COLO668 (cell line): Measurements from ENCODE around the gene ZNF618.
"Not testable (repeated sequence)": the region's sequence is repeated elsewhere in the genome, so short reads cannot be mapped to it uniquely, and the experiment has no call there.

Source experiments
- DNase-seq: peaks from one replicate; lab custom pipeline; 2025; ENCODE audit not compliant: unreplicated experiment; lab: John Stamatoyannopoulos, UW

Gene ZNF618

DNA sequence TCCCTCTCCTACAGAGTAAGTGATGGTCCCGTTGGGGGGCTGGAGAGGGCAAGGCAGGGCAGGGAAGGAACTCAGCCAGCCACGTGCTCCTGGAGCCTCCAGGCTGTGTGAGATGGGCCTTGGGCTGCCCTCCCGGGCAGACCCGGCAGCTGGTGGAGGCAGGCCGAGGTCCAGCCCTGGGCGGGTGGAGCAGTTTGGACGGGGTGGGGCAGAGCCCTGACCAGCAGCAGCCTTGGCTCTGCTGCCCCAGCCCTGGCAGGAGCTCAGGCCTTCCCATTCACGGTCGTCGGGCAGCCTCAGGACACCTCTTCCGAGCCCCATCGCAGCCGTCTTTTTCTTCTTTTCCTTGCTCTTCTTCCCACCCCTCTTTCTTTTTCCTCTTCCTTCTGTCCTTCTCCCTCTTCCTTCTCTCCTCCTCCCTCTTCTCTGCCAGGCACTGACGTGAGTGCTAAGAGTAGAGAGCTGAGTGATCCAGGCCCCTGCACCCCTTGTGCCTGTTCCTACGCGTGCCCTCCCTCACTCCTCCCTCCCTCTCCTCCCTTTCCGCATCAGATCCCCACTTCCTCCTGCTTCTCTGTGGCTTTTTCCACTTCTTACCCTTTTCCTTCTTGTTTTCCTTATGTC is 159.2 kb downstream of the ZNF618 start:
- DNase-seq: no peak

DNA sequence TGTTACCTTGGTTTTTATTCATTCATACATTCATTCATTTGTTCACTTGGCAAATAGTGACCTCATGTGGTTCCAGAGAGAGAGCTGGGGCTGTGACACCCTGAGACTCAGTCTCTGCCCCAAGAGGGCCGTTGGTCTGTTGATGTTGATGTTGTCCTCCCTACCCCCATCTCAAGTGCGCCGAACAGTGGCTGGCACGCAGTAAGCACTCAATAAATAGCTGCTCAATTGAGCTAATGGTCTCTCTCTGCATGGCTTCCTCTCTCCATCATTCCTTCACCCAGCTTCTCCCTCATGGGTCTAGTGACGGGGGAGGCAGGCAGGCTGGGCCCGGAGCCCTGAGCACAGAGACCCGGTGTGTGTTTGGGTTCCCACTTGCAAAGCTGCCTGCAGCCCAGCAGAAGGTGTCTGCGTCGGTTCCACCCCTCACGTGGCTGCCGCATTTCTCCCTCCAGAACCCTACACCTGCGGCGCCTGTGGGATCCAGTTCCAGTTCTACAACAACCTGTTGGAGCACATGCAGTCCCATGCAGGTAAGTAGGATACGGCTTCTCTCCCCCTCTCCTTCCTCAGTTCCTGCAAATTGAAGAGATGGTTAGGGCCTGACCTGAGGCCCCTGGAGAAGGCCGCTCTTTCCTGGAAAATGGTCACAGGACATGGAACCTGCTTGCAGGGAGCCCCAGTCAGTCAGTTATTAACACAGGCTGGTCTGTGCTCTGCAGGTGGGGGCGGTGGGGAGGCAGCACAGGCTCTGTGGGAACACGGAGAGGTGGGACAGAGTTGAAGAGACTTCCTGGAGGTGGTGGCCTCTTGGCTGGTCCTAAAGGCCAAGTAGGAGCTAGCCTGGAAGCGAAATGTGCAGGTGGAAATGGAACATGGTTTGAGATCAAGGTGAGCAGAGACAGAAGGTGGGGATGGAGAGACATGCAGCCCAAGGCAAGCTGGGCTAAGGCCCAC is 160.0 kb downstream of the ZNF618 start:
- DNase-seq: no peak

DNA sequence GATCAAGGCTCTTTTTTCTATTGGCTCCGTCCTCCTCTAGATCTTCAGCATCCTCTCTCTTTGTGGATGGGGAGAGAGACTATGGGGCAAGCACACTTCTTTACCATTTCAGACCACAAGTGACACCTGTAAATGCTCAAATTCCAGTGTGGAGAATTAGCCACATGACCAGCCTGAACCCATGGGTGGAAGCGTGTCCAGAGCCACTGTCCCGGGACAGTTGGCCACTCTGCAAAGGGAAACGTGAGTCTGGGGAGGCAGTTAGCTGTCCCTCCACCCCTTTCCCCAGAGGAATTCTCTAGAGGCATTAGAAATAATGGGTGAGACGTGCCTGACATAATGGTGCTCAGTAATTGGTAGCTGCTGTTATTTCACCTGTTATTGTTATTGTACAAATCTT is 161.1 kb downstream of the ZNF618 start:
- no peak for DNase-seq

DNA sequence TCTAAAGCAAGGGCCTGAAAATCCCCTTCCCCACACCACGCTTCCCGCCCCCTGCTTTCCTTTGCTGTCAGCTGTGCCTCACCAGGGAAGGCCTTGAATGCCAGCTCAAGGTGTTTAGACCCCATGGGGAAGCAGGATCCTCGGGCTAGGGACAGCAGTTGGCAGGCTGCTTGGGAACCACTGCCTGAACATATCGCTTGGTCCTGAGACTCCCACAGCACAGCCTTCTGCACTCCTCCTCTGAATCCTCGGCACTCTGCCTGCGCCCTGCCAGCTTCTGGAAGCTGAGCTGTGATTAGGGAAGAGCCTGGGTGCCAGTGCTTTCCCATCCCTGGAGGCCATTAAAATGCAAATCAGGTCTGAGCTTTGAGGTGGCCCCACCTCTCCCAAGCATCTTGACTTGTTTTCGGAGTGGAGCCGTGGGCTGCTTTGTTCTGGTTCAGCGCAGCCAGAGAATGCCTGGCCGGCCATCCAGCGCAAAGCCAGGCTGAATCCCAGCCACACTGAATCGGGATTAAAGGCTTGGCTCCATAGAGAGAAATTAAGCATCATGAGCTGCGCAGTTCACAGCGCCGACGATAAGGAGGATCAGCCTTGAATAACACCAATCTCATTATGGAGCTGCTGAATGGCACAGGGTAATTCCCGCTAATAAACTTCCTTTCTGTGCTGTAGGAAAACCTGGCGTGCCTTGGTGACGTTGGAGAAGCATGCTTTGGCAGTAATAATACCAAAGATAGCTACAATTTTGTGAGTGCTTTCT is 162.0 kb downstream of the ZNF618 start:
- DNase-seq: no peak

DNA sequence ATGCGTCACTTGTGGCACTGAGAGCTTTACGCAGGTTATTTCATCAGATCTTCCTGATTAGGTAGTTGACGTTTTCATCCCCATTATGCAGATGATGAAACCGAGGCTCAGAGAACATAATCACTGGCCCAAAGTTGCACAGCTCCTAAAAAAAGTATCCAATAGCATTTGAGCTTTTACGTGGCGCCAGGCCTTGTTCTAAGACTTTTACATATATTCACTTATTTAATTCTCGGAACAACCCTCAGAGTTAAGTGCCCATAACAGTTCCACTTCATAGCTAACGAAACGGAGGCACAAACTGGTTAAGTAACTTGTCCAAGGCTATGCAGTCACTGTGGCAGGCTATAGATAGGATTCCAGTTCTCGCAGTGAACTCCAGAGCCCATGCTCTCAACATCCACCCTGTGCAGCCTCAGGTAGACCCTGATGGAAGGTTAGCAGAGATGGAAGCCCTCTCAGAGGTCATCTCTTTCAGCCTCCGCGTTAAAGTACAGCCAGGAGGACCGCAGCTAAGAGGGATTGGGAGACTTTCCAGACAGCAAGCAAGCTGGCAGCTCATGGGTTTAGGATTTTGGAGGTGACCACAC is 162.7 kb downstream of the ZNF618 start:
- no peak for DNase-seq

DNA sequence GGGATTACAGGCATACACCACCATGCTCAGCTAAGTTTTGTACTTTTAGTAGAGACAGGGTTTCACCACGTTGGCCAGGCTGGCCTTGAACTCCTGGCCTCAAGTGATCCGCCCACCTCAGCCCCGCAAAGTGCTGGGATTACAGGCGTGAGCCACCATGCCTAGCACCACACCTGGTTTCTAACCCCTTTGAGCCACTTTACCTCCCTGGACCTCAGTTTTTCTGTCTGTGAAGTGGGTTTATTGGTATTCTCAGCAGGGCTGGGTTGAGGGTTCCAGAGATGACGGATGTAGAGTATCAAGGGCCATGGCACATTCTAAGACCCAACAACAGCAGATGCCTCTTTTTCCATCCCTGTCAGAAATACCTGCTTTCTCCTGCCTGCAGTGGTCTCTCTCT is 163.4 kb downstream of the ZNF618 start:
- no peak for DNase-seq

DNA sequence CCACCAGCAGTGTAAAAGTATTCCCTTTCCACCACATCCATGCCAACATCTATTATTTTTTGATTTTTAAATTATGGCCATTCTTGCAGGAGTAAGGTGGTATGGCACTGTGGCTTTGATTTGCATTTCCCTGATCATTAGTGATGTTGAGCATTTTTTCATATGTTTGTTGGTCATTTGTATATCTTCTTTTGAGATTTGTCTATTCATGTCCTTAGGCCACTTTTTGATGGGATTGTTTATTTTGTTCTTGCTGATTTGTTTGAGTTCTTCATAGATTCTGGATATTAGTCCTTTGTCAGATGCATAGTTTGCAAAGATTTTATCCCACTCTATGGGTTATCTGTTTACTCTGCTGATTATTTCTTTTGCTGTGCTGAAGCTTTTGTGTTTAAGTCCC is 167.6 kb downstream of the ZNF618 start:
- DNase-seq: not testable (repeated sequence)

DNA sequence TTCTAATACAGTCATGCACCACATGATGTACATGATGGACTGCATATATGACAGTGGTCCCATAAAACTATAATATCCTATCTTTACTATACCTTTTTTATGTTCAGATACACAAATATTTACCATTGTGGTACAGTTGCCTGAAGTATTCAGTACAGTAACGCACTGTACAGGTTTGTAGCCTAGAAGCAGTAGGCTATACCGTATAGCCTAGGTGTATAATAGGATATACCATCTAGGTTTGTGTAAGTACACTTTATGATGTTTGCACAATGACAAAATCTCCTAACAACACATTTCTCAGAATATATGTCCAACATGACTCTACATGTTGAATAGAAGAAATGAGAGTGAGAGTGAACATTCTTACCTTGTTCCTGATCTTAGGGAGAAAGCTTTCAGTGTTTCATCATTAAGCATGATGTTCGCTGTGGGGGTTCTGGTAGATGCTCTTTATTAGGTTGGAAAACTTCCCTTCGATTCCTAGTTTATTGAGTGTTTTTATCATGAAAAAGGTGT is 170.2 kb downstream of the ZNF618 start:
- no peak for DNase-seq

DNA sequence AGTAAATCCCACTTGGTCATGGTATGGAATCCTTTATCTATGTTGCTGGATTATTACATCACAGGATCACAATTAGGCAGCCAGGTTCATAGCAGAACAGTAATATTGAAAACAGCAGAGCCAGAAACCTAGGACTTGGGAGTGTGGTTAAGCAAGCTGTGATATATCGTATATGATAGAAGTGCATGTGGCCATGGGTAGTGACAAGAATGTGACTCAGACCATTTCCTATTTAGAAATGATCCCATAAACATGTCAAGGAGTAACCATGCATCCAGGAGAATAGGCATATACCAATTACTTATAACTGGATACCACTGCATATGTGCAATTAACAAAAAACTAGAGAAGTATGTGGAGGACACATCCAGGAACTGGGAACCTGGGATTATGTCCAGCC is 170.8 kb downstream of the ZNF618 start:
- DNase-seq: no peak

DNA sequence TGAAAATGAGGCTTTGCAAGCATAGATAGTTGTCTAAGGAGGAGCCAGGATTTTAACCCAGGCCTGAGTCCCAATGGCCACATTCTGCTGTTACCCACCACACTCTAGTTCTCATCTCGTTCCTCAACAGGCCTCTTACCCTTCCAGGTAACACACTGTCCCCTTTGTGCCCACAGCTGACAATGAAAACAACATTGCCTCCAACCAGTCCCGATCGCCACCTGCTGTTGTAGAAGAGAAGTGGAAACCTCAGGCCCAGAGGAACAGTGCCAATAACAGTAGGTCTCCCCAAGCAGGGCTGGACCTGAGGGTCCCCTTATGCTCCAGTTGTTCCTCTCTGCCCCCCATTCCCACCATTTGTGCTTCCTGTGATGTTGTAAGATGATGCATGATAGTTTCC is 171.6 kb downstream of the ZNF618 start:
- peak; percentile 5 for DNase-seq

DNA sequence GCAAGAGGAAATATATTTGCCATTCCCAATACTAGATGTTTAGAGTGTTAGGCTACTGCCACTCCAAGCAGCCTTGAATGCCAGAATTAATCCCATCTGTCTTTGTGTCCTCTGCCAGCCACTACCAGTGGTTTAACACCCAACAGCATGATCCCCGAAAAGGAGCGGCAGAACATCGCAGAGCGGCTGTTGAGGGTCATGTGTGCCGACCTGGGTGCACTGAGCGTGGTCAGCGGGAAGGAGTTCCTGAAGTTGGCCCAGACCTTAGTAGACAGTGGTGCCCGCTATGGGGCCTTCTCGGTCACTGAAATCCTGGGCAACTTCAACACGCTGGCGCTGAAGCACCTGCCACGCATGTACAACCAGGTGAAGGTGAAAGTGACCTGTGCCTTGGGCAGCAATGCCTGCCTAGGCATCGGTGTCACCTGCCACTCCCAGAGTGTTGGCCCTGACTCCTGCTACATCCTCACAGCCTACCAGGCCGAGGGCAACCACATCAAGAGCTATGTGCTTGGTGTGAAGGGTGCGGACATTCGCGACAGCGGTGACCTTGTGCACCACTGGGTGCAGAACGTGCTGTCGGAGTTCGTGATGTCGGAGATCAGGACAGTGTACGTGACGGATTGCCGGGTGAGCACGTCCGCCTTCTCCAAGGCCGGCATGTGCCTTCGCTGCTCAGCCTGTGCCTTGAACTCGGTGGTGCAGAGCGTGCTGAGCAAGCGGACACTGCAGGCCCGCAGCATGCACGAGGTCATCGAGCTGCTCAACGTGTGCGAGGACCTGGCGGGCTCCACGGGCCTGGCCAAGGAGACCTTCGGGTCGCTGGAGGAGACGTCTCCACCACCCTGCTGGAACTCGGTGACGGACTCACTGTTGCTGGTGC is 172.7 kb downstream of the ZNF618 start:
- no peak for DNase-seq

DNA sequence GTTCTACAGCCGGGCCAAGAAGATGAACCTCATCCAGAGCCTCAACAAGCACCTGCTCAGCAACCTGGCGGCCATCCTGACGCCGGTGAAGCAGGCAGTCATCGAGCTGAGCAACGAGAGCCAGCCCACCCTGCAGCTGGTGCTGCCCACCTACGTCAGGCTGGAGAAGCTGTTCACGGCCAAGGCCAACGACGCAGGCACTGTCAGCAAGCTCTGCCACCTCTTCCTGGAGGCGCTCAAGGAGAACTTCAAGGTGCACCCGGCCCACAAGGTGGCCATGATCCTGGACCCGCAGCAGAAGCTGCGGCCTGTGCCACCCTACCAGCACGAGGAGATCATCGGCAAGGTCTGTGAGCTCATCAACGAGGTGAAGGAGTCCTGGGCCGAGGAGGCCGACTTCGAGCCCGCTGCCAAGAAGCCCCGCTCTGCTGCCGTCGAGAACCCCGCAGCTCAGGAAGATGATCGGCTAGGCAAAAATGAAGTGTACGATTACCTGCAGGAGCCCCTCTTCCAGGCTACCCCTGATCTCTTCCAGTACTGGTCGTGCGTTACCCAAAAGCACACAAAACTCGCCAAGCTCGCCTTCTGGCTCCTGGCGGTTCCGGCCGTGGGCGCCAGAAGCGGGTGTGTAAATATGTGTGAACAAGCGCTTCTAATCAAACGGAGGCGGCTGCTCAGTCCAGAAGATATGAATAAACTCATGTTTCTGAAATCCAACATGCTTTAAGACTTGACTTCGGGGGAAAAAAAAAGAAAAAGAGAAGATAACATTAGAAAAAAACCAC is 173.5 kb downstream of the ZNF618 start:
- no peak for DNase-seq

DNA sequence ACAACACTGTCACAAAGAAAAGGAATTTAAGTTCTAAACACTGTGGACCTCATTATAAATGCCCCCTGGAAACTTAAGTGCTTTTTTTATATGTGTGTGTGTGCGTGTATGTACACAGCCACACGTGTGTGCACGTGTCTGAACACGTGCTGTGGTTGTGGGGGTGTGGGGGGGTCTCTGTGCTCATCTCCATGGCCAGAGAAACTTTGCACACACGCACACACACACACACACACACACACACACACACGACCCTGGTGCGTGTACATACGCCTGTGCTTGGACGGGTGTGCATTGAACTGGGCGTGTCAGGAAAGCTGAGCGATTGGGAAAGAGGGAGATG is 174.1 kb downstream of the ZNF618 start:
- no peak for DNase-seq

DNA sequence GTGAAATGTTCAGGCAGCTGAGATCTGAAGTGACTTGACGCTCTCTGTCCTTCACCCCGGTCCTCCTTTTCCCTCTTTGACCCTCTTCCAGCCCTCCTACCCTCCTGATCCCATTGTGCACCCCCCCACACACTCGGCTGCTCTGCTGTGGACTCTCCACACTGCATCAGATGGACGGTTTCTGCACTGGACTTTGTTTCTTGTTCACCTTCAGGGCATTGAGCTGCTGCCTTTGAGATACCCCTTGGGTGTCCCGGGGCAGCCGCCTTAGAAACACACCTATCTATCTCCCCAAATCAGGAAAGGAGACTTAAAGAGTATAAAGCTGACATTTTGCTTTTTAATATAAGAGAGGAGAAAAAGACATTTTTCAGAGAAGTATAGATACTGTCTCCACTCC is 174.5 kb downstream of the ZNF618 start:
- no peak for DNase-seq

DNA sequence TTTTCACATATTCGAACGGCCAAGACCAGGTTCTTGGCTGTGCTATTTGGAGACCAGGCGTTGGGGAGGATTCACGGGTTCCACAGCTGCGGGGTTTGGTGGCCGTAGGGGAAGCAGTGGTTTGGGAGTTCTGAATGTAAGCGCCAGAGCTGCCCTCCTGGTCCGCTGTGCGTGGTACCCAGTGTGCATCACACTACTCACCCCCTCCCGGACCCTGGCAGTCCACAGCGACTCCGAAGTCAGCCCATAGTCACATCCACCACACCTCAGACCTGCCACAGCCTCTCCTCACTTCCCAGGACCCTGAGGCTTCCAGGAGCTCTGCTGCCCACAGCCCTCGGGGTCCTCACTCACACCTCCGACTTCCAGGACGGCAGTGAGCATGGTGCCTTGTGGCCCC is 175.2 kb downstream of the ZNF618 start:
- no peak for DNase-seq

DNA sequence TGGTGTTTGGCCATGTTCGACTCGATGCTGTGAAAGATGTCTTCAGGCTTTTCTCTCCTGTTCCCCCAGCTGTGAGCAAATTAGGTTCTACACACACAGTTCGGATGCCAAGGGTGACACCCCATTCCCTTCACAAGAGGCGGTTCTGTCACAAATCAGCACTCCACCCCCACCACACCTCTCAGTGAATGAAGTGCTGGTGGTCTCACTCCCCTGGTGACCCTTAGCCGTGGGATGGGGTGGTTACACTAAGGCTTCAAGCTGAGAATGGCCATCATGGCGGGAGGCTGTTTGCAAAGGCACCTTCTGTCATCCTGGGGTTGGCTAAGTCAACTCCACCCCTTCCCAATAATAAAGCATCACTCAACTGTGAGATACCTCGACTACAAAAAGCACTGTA is 175.6 kb downstream of the ZNF618 start:
- DNase-seq: no peak

DNA sequence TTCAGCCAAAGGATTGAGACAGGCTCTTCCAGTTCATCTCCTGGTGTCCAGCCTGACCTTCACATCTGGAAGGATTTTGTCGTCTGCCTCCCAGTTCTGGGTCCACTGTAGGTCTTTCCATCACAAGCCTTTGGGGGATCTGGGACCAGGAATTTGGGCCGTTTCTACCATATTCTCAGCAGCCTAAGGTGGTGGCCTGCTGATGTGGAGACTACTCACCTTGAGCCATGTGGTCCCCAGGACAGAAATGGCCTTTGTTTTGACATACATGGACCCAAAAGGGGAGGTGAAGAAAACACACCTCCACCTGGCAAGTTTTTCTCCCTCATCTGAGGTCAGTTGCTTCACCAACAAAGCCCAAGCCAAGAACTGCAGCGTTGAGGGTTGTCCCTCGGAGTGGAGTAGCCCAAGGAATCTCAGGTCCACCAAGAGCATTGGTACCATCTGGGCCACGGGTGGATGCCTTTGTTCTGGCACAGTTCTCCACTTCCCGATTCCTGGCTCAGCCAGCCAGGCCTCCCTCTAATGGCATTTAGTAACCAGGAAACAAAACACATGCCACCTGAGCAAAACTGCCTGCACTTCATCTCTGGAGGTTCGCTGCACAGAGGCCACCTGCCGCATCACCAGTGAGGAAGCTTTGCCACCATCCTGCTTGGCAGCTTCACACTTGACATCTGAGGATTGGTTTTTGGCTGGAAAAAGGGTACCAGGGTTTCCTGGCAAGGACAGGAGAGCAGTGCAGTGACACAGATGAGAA is 177.3 kb downstream of the ZNF618 start:
- DNase-seq: peak; percentile 6

DNA sequence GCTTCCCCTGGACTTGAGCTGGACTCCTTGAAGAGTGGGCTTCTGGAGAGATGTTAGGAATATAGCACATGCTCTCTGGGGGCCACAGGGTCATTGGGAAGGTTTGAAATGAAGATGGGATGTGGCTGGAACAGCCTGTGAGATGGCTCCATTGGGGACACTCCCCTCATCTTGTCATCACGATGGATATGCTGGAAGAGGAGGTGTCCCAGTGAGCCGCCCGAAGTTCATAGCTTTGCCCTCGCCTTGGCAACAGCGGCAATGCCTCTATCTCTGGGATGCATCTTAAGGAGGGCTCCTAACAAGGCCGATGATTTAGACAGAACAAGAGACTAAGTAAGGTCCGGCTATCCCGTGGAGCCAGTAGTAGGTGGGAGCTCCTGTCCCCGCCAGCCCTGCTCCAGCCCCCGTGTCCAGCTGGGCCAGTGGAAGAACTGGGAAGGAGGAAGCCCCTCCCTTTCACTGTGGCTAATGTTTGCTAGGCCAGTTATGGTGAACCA is 178.1 kb downstream of the ZNF618 start:
- DNase-seq: no peak

DNA sequence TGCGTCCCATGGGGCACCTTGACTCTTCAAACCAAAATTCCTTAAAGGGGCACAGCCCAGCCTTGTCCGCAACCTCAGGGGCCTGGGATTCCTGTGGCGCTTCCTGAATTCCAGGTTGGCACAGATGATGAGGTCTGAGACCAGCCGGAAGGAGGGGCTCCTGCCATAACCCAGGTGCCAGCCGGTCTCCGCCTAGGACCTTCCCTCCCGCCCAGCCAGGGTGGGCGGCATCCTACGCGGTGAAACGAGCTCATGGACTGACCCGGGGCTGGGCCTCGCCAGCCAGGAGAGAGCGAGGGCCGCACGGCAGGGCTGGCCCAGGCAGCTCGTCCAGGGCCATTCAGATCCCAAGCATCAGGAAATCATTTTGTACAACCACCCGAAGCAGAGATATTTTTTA is 179.0 kb downstream of the ZNF618 start:
- DNase-seq: no peak
